Parathyroid adenoma (tissue), 2 donors: Measurements from ENCODE around the gene SBF2.
"Not testable (repeated sequence)": the region's sequence is repeated elsewhere in the genome, so short reads cannot be mapped to it uniquely, and the experiment has no call there.

Source experiments
- H2AFZ ChIP-seq: fragments of 300-600 bp; sonication (generic); one replicate; pipeline ENCODE4 v1.7.0; 2017; ENCODE audit warnings: antibody characterized with exemption, mild to moderate bottlenecking
- H3K27ac ChIP-seq: fragments of 300-600 bp; sonication (generic); one replicate; pipeline ENCODE4 v1.7.0; 2017
- H3K27me3 ChIP-seq: fragments of 300-600 bp; sonication (generic); one replicate; pipeline ENCODE4 v1.7.0; 2017; ENCODE audit warnings: low read length; ENCODE audit not compliant: control insufficient read depth, insufficient read depth
- H3K36me3 ChIP-seq: fragments of 300-600 bp; sonication (generic); one replicate; pipeline ENCODE4 v1.7.0; 2017; ENCODE audit warnings: low read length; ENCODE audit not compliant: control insufficient read depth, insufficient read depth
- H3K4me1 ChIP-seq: fragments of 300-600 bp; sonication (generic); one replicate; pipeline ENCODE4 v1.7.0; 2017; ENCODE audit warnings: control low read depth
- H3K4me2 ChIP-seq: fragments of 300-600 bp; sonication (generic); one replicate; pipeline ENCODE4 v1.7.0; 2017; ENCODE audit warnings: low read length
- H3K4me3 ChIP-seq: fragments of 300-600 bp; sonication (generic); one replicate; pipeline ENCODE4 v1.7.0; 2017; ENCODE audit warnings: low read depth, low read length
- H3K79me2 ChIP-seq: fragments of 300-600 bp; sonication (generic); one replicate; pipeline ENCODE4 v1.7.0; 2017; ENCODE audit warnings: control low read depth
- H3K9ac ChIP-seq: fragments of 300-600 bp; sonication (generic); one replicate; pipeline ENCODE4 v1.7.0; 2017; ENCODE audit warnings: mild to moderate bottlenecking
- H3K9me3 ChIP-seq: fragments of 300-600 bp; sonication (generic); one replicate; pipeline ENCODE4 v1.7.0; 2017; ENCODE audit warnings: low read length; ENCODE audit not compliant: control insufficient read depth
- TF ChIP-seq, protein P1 (sequence below): fragments of 300-600 bp; sonication (generic); IDR thresholded peaks from one replicate; pipeline ENCODE4 v1.7.0; 2017; ENCODE audit warnings: antibody characterized with exemption, mild to moderate bottlenecking
- donor health status: primary hyperparathyroidism.

SBF2 gene

DNA sequence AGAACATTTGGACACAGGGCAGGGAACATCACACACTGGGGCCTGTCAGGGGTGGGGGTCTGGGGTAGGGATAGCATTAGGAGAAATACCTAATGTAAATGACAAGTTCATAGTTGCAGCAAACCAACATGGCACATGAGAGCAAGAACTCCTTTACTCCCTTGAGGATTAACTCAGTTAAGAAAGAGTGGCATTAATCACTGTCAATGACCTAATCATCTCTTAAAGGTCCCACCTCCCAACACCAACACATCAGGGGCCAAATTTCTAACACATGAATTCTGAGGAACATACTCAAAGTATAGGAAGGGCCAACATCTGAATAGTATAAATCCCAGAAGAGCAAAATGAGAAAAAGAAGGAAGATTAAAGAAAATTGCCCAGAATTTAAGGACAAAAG is 357.3 kb downstream of the SBF2 start:
- Histone ChIP-seq H3K4me3 (no peak overlapping the region), H3K4me2 (no peak overlapping the region), H3K9me3 (no peaks in the 10 kb centered on the region), H3K27ac (no peak overlapping the region), H3K4me1 (no peaks in the 10 kb centered on the region), H3K79me2 (no peaks in the 10 kb centered on the region), H3K27me3 (no peaks in the 10 kb centered on the region), H2AFZ (no peak overlapping the region), H3K36me3 (no peaks in the 10 kb centered on the region), H3K9ac (no peak overlapping the region)
- TF ChIP-seq, protein P1, sequence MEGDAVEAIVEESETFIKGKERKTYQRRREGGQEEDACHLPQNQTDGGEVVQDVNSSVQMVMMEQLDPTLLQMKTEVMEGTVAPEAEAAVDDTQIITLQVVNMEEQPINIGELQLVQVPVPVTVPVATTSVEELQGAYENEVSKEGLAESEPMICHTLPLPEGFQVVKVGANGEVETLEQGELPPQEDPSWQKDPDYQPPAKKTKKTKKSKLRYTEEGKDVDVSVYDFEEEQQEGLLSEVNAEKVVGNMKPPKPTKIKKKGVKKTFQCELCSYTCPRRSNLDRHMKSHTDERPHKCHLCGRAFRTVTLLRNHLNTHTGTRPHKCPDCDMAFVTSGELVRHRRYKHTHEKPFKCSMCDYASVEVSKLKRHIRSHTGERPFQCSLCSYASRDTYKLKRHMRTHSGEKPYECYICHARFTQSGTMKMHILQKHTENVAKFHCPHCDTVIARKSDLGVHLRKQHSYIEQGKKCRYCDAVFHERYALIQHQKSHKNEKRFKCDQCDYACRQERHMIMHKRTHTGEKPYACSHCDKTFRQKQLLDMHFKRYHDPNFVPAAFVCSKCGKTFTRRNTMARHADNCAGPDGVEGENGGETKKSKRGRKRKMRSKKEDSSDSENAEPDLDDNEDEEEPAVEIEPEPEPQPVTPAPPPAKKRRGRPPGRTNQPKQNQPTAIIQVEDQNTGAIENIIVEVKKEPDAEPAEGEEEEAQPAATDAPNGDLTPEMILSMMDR, result no peak

DNA sequence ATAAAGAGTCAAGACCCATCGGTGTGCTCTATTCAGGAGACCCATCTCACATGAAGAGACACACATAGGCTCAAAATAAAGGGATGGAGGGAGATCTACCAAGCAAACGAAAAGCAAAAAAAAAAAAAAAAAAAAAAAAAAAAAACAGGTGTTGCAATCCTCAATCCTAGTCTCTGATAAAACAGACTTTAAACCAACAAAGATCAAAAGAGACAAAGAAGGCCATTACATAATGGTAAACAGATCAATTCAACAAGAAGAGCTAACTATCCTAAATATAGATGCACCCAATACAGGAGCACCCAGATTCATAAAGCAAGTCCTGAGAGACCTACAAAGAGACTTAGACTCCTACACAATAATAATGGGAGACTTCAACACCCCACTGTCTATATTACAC is 361.2 kb downstream of the SBF2 start:
- H2AFZ ChIP-seq, H3K4me3 ChIP-seq, H3K9ac ChIP-seq, H3K36me3 ChIP-seq, H3K27me3 ChIP-seq, H3K9me3 ChIP-seq, H3K4me1 ChIP-seq, H3K27ac ChIP-seq, H3K79me2 ChIP-seq, H3K4me2 ChIP-seq: not testable (repeated sequence)

- not testable (repeated sequence) for H3K27ac ChIP-seq, H2AFZ ChIP-seq, H3K9ac ChIP-seq, H3K4me1 ChIP-seq, H3K4me3 ChIP-seq, H3K36me3 ChIP-seq, H3K4me2 ChIP-seq, H3K79me2 ChIP-seq, H3K9me3 ChIP-seq, H3K27me3 ChIP-seq
Measured at GRCh38 chr11:9930562-9931331, 363.3 kb downstream of the SBF2 start.

- H3K9me3 ChIP-seq, result no peaks in the 10 kb centered on the region
- TF ChIP-seq, protein P1, result no peak
- H3K4me3 ChIP-seq, result no peak overlapping the region
- H3K27ac ChIP-seq, result no peak overlapping the region
- no peak overlapping the region for H3K4me2 ChIP-seq
- no peaks in the 10 kb centered on the region for H3K79me2 ChIP-seq
- no peaks in the 10 kb centered on the region for H3K36me3 ChIP-seq
- no peaks in the 10 kb centered on the region for H3K4me1 ChIP-seq
- no peak overlapping the region for H2AFZ ChIP-seq
- H3K9ac ChIP-seq, result no peak overlapping the region
- no peaks in the 10 kb centered on the region for H3K27me3 ChIP-seq
Measured at GRCh38 chr11:9927670-9928069, 366.3 kb downstream of the SBF2 start.

DNA sequence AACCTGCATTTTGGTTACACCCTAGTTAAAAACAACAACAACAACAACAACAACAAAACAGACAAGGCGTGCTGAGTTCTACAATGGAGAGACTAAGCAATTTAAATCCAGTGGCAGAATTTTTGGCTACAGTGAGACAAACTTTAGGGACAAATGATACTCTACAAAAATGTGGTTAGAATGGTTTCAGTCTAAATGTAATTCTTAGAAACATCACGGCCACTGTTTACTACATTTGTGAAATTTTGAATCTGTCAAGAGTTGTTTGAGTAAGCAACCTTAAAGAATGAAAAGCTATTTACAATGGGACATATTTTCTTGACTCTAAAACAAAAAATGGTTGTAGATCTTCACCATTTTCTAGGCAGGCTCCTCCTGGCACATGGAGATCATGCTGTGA is 370.7 kb downstream of the SBF2 start:
- Histone ChIP-seq H3K27me3 (no peaks in the 10 kb centered on the region), H3K27ac (no peak overlapping the region), H3K4me1 (no peaks in the 10 kb centered on the region), H2AFZ (no peak overlapping the region), H3K9ac (no peak overlapping the region), H3K9me3 (no peaks in the 10 kb centered on the region), H3K36me3 (no peaks in the 10 kb centered on the region), H3K4me3 (no peak overlapping the region), H3K4me2 (no peak overlapping the region), H3K79me2 (no peaks in the 10 kb centered on the region)
- TF ChIP-seq, protein P1, result no peak

DNA sequence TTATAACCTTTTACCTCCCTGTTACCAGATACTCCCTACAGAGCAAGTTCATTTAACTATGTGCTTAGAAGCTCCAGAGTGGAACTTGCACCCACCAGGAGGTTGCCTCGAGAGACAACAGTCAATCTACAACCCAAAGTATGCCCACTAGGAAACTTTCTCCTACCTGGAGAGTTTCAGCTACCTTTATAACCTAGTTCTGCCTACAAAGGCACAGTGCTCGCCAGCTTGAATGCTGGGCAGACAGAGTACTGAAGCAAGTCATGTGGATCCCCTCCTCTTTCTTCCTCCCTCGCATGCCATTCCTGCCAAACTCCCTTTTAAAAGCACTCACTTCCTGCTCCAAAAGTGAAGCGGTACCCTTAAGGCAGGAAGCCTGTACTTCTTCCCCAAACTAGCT is 371.2 kb downstream of the SBF2 start:
- Histone ChIP-seq H3K9ac (no peak overlapping the region), H3K9me3 (no peaks in the 10 kb centered on the region), H3K4me2 (no peak overlapping the region), H3K4me1 (no peaks in the 10 kb centered on the region), H3K27me3 (no peaks in the 10 kb centered on the region), H3K27ac (no peak overlapping the region), H3K36me3 (no peaks in the 10 kb centered on the region), H3K4me3 (no peak overlapping the region), H2AFZ (no peak overlapping the region), H3K79me2 (no peaks in the 10 kb centered on the region)
- TF ChIP-seq, protein P1, result no peak
